H1 (cell line): ENCODE measurements around the gene SEC22C. TPM values are rescaled to one million over a fixed set of nuclear protein-coding genes. Genes with fewer than 3 reads are reported as not detected.

Experiments
- CHD7 ChIP-seq: fragments of 300-600 bp; sonication (generic); IDR thresholded peaks from 2 replicates; pipeline ENCODE4 v1.7.1; 2012; ENCODE audit warnings: low read length, moderate library complexity, mild to moderate bottlenecking, inconsistent platforms; ENCODE audit not compliant: insufficient replicate concordance
- polyA plus RNA-seq, 7 experiments: library from polyadenylated mRNA; depleted of rRNA in 3 of 7; stranded (reverse) in 5 of 7; unstranded in 2 of 7; fragments of >200 nt in 5 of 7; fragments of 200-250 nt in 2 of 7; gene quantifications; 1 replicate in 5 of 7; 2 replicates in 1 of 7; 4 replicates in 1 of 7; pipeline versions ENCODE4 v1.2.1 to v1.2.3, GENCODE V29; 2011 to 2013; ENCODE audit warnings: missing spikeins in 2 of 7, mixed read lengths in 2 of 7
- total RNA-seq: library from RNA; stranded (reverse); fragmentation: NEBNext Ultra II Directional; extraction: Animal tissue kit (Norgen Biotek cat#: 25700); gene quantifications from 2 replicates; pipeline ENCODE4 v1.2.1, GENCODE V29; 2021

SEC22C gene
- total and polyA plus RNA-seq, 2 of the 8 experiments (the other 6 are each of a cell fraction or from before 2014, with no cell fraction given), result 23.4 to 38.3 TPM

GRCh38 chr3:42529468-42529867, 52.3 kb downstream of the SEC22C start (continued):
- no peak for TF ChIP-seq CHD7
